ENCODE data around the gene QRICH2.

DNA sequence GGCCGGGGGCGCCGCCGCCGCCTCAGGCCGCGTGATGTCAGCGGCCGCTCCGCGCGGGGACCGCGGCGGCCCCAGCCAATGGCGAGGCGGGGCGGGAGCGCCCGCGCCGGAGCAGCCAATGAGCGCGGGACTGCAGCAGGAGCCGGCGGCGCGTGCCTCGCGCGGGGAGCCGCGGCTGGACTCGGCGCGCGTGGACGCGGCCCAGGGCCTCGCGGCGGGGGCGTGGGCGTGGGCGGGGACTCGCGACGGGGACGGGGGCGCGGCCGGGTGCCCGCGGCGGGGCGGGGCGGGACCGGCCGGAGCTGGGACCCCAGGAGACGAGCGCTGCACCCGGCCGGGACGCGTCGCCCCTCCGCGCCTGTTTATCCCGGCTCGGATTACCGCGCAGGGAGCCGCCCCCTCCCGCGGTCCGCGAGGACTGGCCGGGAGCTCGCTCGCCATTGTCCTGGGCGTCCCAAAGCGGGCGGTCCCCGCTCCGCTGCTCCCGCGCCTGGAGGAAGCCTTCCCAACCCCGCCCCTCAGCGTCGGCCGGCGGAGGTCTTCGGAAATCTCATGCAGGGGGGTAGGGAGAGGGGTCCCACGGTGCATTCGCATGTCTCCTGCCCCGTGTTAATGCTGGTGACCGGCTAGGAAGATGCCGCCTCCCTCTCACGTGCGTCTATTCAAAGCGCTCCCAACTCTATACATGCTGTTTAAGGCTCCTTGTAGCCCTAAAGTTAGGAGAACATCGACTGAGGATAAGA is 67.4 kb downstream of the QRICH2 start, which contains the start of gene RNF157:
- TF ChIP-seq CTCF (IDR thresholded peaks at IDR 0.05; ENCODE audit: insufficient read depth, low read depth, low read length) (no peak), EZH2 (IDR thresholded peaks at IDR 0.05; ENCODE audit: insufficient read depth, low read length) (peak; percentile 72)

All from astrocyte (in vitro differentiated cells and primary cell).